Motor neuron (in vitro differentiated cells): ENCODE measurements around the gene NTSR2. TPM values are rescaled to one million over a fixed set of nuclear protein-coding genes. Genes with fewer than 3 reads are reported as not detected.

Source experiments
- ATAC-seq, 8 experiments: fragments of 200-7000 bp; cut with Tn5 transposase; replicated peaks in 6 of 8; 2 replicates each; pipeline ENCODE4 v1.8.0; 2021; ENCODE audit warnings: mild to moderate bottlenecking in 8 of 8, moderate library complexity in 8 of 8
- H3K27ac ChIP-seq, 2 donors: fragments of 250-450 bp; sonication (Bioruptor Pico); 2 replicates each; pipeline ENCODE4 v1.9.0; 2021; ENCODE audit warnings: antibody characterized with exemption in 2 of 2, mild to moderate bottlenecking in 2 of 2, moderate library complexity in 1 of 2
- H3K4me1 ChIP-seq, 2 donors: fragments of 250-450 bp; sonication (Bioruptor Pico); replicated peaks in 1 of 2; 2 replicates each; pipeline ENCODE4 v1.6.1; 2021; ENCODE audit warnings: antibody characterized with exemption in 2 of 2, mild to moderate bottlenecking in 2 of 2, moderate library complexity in 1 of 2
- H3K4me3 ChIP-seq, 5 donors: fragments of 250-450 bp; sonication (Bioruptor Pico); 2 replicates each; pipeline ENCODE4 v1.9.0; 2021; ENCODE audit warnings: antibody characterized with exemption in 5 of 5, mild to moderate bottlenecking in 5 of 5, moderate library complexity in 4 of 5
- WGBS, 10 experiments: fragments of 450-650 bp; shearing (Covaris generic); methylation state at CpG; one replicate each; pipeline ENCODE4 v1.0.0; 2022; 5-methylcytosine and 5-hydroxymethylcytosine counted together
- in situ Hi-C, 9 experiments: fragments of 400-800 bp; cut with MboI; loops; one replicate each; pipeline ENCODE4 v1.15.0; 2021; ENCODE audit warnings: low sequenced_read_pairs in 9 of 9, low pct_unique_long_range_greater_than_20kb in 2 of 9; ENCODE audit not compliant: unreplicated experiment in 9 of 9
- total RNA-seq, 8 experiments: library from RNA; unstranded; fragments of 300-600 nt; gene quantifications; 2 replicates each; pipeline versions ENCODE4 v1.2.3 to v1.2.4, GENCODE V29; 2022

The NTSR2 gene
- total RNA-seq, 8 experiments from 2014 or later = 0.11 TPM; not detected in 7

DNA sequence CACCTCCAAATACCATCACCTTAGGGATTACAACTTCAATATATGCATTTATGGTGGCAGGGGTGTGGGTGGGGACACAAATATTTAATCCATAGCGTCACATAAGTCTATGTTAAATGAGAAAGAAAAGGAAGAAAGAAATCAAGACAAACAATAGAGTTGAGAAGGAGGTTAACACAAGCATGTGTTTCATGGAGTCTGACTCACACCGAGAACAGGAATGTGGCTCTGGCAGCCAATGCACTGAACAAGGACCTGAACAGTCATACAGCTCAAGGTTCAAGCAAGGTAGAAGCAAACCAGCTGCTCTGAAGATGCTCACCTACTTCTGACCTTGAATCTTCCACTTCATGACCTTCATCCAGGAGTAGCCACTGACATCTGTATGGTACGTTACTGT lies 40.2 kb upstream of the NTSR2 start:
- 33 to 100% (median 73%) methylated on average over 1 to 3 of the region's 3 CpGs; no CpG with 5 or more reads in 2 of the 10 experiments for WGBS, 10 experiments
- in situ Hi-C loops = no loop called here
- peak in 4 of 8 experiments; percentile 35 to 93 (median 86) for ATAC-seq
- Histone ChIP-seq H3K4me3 (no peak overlapping the region), H3K27ac (no peak overlapping the region), H3K4me1 (no peaks in the 10 kb centered on the region)

DNA sequence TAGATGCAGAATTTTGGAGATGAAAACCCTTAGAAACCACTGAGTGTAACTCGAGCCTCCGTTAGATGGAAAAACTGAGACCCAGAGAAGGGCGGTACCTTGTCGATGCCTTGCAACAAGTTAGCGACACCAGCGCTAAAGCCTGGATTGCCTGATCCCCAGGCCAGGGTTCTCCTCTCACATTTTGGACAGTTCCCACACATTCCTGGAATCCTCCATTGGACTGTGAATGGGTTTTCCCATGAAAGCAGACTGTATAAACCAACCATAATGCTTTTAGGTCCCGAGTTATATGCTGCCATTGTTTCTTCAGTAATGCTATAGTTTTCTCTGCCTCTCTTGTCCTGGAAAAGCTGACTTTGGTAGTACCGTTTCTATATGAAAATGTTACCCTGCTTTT lies 39.3 kb upstream of the NTSR2 start:
- H3K4me3 ChIP-seq = no peak overlapping the region
- 40 to 94% (median 89%) methylated on average over 1 to 8 of the region's 8 CpGs; no CpG with 5 or more reads in 2 of the 10 experiments for WGBS, 10 experiments
- in situ Hi-C loops = no loop called here
- no peak for ATAC-seq
- H3K27ac ChIP-seq = no peak overlapping the region
- no peaks in the 10 kb centered on the region for H3K4me1 ChIP-seq

DNA sequence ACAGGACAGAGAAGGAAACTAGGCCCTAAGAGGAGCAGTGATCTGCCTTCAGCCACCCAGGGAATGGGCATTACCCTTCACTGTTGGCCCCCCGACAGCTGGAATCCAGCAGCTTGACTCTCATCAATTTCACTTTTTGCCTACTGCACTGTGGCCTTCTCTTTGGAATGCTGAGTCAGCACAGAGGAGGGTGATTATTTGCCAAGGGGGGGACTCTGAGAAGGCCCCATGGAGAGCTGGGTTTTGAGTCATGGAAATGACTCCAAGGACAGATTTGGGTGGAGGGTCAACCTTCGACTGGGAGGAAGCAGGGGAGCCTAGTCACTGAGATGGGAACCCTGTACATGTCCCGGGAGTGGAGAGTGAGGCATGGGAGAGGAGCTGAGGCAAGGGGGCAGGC lies 38.1 kb upstream of the NTSR2 start:
- WGBS, 10 experiments = 63 to 92% (median 71%) methylated on average over 1 to 2 of the region's 3 CpGs; no CpG with 5 or more reads in 5 of the 10 experiments
- no peaks in the 10 kb centered on the region for H3K4me1 ChIP-seq
- ATAC-seq = no peak

DNA sequence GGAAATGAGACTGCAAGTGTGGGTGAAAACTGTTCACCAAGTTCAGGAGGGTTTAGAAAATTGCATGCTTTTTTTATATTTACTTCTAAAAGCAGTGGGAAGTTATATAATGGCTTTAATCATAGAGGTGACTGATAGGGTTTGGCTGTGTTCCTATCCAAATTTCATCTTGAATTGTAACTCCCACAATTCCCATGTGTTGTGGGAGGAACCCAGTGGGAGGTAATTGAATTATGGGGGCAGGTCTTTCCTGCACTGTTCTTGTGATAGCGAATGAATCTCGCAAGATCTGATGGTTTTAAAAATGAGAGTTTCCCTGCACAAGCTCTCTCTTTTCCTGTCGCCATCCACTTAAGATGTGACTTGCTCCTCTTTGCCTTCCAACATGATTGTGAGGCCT lies 35.7 kb upstream of the NTSR2 start:
- no peak for ATAC-seq
- in situ Hi-C loops = no loop called here
- peaks cover 7 to 9% of the 10 kb centered on the region in 2 donors for H3K4me1 ChIP-seq
- H3K4me3 ChIP-seq = no peak overlapping the region
- H3K27ac ChIP-seq = no peak overlapping the region
- 72 to 100% (median 83%) methylated on average over 1 to 3 of the region's 3 CpGs; no CpG with 5 or more reads in 3 of the 10 experiments for WGBS, 10 experiments

More for the DNA sequence above, 38.1 kb upstream of the NTSR2 start:
- Histone ChIP-seq H3K27ac (no peak overlapping the region), H3K4me3 (no peak overlapping the region)
- in situ Hi-C loops = no loop called here

DNA sequence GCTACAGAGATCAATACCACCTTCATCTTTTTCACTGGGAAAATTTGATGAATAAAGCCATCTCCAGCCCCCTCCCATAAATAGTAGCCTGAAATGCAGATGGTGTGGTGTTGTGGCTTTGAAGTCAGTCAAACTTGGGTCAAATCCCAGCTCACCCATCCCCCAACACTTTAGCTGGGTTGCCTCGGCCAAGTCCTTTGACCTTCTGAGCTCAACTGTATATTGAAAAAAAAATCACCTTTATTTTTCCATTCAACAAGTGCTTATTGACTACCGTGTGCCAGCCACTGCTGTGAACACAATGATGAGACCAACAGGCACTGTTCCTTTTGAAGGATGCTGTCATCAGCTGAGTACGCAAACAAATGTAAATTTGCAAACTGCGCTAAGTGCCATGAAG lies 35.1 kb upstream of the NTSR2 start:
- Histone ChIP-seq H3K27ac (no peak overlapping the region), H3K4me3 (no peak overlapping the region), H3K4me1 (peaks cover 10 to 14% of the 10 kb centered on the region in 2 donors)
- in situ Hi-C loops = no loop called here
- no peak for ATAC-seq
- WGBS, 10 experiments = 52 to 94% (median 78%) methylated on average over 1 to 4 of the region's 4 CpGs; no CpG with 5 or more reads in 2 of the 10 experiments

DNA sequence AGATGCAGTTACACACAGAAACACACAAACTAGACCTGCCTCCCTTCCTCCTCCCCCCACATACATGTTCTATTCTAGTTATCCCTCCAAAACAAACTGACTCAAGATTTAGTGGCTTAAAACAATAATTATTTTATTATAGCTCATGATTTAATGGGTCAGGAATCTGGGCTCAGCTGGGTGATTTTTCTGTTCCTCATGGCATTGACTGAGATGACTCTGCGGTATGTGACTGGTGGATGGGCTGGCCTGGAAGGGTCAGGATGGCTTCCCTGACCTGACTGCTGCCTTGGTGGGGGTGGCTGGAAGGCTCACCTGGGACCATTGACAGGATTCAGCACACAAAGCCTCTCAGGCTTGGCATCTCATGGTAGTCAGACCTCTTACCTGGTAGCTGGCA lies 33.7 kb upstream of the NTSR2 start:
- no peak for ATAC-seq
- no peak overlapping the region for H3K4me3 ChIP-seq

DNA sequence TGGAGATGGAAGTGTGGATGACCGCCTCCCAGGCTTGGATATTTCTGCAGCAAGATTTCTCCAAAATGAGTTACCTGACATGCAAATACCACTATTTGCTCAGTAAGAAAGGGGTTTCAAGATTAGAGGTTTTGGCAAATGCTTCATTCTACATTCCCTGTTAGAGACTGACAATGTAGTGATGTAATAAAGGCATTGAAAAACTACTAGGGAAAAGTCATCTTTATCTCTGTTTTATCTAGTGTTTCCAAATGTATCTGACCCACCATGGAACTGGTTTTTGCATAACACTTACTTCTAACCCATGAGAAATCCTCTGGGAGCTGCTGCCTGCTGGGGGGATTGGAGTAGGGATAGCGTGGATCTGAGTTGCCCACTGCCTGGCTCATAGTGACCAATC lies 33.0 kb upstream of the NTSR2 start:
- Histone ChIP-seq H3K27ac (no peak overlapping the region), H3K4me1 (peaks cover 10 to 15% of the 10 kb centered on the region in 2 donors), H3K4me3 (no peak overlapping the region)
- ATAC-seq = no peak
- 50 to 100% (median 90%) methylated on average over 1 to 2 of the region's 2 CpGs; no CpG with 5 or more reads in 4 of the 10 experiments for WGBS, 10 experiments
- in situ Hi-C loops = no loop called here

More for the DNA sequence above, 33.7 kb upstream of the NTSR2 start:
- no peak overlapping the region for H3K27ac ChIP-seq
- in situ Hi-C loops = no loop called here
- peaks cover 10 to 15% of the 10 kb centered on the region in 2 donors for H3K4me1 ChIP-seq
- WGBS, 10 experiments = 0 to 100% (median 80%) methylated on average over 1 of the region's 1 CpG; no CpG with 5 or more reads in 7 of the 10 experiments

DNA sequence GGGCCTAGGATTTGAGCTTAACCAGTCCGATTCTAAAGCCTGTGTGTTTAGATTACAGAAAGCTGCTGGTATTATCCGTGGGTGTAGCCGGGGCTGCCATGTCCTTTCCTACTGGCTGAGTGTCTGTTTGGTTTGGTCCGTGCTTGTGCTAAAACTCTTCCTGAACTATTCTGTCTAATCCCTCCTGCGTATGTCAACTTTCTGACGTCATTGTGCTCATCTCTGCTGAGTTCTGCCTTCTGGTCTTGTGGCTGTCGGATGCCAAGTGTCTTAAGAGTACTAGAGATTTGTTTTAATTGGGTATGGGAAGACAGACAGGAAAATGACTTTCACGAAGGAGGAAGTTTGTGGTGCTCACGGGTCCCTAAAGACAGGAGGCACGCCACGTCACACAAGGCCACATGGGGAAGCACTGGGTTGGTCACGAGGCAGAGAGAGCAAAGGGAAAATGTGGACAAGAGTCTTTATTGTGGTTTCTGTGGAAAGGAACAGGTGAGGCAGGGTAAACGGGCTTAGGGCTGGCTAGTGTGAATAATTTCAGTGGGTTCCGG lies 31.8 kb upstream of the NTSR2 start:
- no peak overlapping the region for H3K27ac ChIP-seq
- WGBS, 10 experiments = 70 to 100% (median 85%) methylated on average over 2 to 11 of the region's 14 CpGs; no CpG with 5 or more reads in 1 of the 10 experiments
- no peak for ATAC-seq
- H3K4me3 ChIP-seq = no peak overlapping the region
- peaks cover 10 to 19% of the 10 kb centered on the region in 2 donors for H3K4me1 ChIP-seq
- in situ Hi-C loops = no loop called here

DNA sequence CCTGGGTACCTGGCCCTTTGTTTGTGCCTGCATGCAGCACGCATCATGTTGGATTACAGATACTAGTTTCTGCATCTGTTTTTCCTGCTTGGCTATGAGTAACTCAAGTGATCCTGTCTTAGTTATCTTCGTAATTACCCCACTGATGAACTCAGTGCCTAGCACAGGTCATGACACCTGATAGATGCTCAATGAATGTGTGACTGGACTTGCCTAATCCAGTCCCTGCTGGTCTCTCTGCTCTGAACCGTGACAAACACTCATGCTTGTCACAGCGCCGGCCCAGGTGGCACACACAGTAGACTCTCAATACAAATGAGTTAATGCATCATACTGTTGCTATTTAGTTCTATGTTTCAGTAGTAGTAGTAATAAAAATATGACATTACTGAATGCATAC lies 31.2 kb upstream of the NTSR2 start:
- Histone ChIP-seq H3K27ac (peak overlapping the region in 1 of 2 donors; percentile 60), H3K4me3 (no peak overlapping the region), H3K4me1 (peaks cover 10 to 19% of the 10 kb centered on the region in 2 donors)
- peak in 5 of 8 experiments; percentile 74 to 91 (median 88) for ATAC-seq
- 56 to 89% (median 75%) methylated on average over 1 to 5 of the region's 5 CpGs; no CpG with 5 or more reads in 5 of the 10 experiments for WGBS, 10 experiments
- in situ Hi-C loops = no loop called here

DNA sequence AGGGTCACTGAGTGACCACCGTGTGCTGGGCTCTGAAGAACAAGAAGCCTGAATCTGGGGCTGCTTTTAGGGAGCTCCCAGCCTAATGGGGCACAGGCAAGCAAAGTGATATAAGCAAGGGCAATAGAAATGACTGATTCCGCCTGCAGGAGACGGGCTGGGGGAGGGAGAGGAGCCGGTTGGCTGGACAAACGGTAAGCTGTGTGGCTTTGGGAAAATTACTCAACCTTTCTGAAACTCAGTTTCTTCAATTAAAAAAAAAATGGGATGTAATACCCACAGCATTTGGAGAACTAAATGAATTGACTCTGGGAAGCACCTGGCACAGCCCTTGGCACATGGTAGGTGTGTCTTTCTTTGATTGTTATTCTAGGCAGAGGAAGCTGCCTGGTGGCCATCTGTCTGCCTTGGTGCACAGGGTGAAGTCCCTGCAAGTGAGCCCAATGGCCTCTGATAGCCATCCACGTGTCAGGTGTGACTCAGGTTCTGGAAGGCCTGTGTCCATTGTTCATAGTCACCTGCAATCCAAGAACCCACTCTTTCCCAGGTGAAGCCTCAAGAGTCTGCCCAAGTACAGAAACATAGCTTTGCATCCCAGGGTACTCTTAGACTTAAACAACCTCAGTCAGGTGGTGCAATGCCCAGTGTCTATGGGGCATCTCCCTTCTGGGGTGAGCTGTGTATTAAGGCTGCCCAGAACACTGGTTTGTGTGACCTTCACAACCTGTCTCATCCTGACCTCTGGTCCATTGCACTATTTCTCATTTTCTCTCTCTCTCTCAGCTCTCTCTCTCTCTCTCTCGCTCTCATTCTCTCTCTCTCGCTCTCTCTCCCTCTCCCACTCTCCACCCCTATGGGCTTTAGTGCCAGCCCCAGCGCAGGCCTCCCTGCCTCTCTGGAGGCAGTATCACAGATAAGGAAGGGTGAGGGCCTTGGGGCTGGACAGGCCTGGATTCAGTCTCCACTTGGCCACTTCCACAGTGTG lies 30.0 kb upstream of the NTSR2 start:
- peaks cover 10 to 19% of the 10 kb centered on the region in 2 donors for H3K4me1 ChIP-seq
- H3K4me3 ChIP-seq = no peak overlapping the region
- WGBS, 10 experiments = 14 to 100% (median 69%) methylated on average over 1 to 6 of the region's 9 CpGs; no CpG with 5 or more reads in 1 of the 10 experiments
- no peak overlapping the region for H3K27ac ChIP-seq
- in situ Hi-C loops = loop anchor here in 4 of 9 experiments (10.0 to 25.0 kb wide), 3 partner anchors 85 to 237 kb away; no protein-coding TSS in a partner anchor
- ATAC-seq = peak in 4 of 8 experiments; percentile 1 to 8 (median 4)

DNA sequence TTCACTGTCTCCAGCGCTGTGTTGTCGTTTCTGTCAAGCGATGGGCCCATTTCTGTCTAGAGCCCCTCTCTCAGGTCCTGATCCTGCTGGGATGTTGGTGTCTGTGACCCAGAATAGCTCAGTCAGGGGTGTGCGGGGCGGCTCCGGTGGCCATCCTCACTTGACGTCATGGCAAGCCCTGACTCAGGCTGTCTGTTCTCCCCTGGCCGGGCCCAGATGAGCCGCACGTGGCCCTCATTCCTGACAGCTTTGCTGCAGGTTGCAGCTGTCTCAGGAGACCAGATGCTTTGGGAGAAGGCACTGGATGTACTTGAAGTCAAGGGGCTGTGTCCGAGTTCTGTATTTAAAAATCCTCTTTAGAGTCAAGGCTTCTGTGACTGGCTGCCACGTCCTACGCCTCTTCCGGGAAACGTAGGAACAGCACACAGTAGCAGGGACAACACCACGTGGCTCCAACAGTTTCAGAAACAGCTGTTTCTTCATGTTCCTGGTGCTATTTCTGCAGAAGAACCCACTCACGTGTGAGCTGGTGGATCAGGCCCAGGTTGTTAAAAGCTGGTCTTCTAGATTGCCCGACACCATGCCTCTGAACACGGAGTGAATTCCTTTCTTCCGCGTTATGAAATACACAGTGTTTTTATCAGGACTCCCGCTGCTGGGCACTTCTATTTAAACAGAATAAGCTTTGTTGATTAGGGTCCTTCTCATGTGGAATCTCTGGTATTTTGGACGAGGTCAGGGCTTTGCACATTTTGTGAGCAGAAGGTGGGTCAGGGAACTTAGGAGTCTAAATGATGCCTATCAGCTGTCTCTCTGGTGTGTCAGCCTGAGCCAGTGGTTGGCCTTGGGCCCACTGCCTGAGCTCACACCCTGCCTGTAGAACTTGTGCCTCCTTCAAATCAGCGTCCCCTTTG lies 28.3 kb upstream of the NTSR2 start:
- 29 to 93% (median 81%) methylated on average over 2 to 13 of the region's 24 CpGs for WGBS, 10 experiments
- Histone ChIP-seq H3K27ac (no peak overlapping the region), H3K4me3 (no peak overlapping the region), H3K4me1 (peaks cover 10 to 19% of the 10 kb centered on the region in 2 donors)
- ATAC-seq = peak in 3 of 8 experiments; percentile 63 to 83 (median 76)
- in situ Hi-C loops = loop anchor here in 4 of 9 experiments (10.0 to 25.0 kb wide), 3 partner anchors 87 to 239 kb away; no protein-coding TSS in a partner anchor
